ENCODE measurements around the gene CATSPER3. TPM values are rescaled to one million over a fixed set of nuclear protein-coding genes. Genes with fewer than 3 reads are reported as not detected.

Gene CATSPER3
- total RNA-seq, 1 experiment from 2014 or later = 1.7 TPM

DNA sequence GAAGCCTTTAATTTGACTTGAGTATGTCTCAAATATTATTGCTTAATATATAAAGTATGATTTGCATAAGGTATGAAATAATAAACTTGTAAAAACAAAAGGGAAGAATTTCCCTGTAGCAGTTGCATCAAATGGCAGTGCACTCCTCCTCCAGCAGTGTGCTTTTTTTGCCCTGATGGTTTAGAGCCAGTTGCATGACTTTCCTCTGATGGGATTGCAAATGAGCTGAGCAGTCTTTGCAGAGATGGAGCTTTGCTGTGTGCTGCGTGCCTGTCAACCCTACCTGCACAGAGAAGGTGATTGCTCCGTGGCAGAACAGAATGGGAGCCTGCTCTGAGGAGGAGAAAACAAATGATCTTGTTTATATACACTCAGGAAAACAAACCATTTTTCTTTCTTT, 22.7 kb upstream of the CATSPER3 start (continued):
- no peak for TF ChIP-seq TCF7L2 (IDR thresholded peaks at IDR 0.05; ENCODE audit: borderline replicate concordance, extremely low read depth, insufficient read depth, insufficient read length)
- no peak for TF ChIP-seq SP1 (IDR thresholded peaks at IDR 0.05; ENCODE audit: low read depth)

DNA sequence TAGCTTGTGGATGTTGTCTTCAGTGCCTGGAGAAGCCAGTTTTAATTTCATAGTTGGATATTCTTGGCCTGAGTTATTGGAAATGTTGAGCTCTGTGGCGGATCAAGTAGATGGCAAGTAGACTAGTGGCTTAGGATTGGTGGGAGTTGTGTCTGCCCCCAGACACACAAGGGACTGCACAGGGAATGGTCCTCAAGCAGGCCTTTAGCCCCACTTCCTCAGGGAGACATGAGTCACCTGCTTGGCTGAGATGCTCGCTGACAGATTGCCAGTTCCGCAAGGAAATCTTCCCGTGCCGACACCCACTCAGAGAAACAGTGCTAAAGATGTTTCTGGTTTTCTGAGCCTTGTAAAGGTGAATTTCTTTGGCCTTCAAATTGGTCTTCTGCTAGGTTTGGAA, 18.8 kb upstream of the CATSPER3 start:
- ChIA-PET CTCF (no interaction called here), POLR2A (no interaction called here), RAD21 (ENCODE audit: low non-redundant PET in 1 of 2, low total read pairs in 2 of 2, uncharacterized antibody in 2 of 2, unreplicated experiment in 2 of 2) (no interaction called here)
- Histone ChIP-seq H3K4me1 (ENCODE audit: control insufficient read depth in 1 of 2, insufficient read depth in 2 of 2, low read length in 2 of 2) (no peaks in the 10 kb centered on the region), H4K20me1 (ENCODE audit: insufficient read depth) (no peaks in the 10 kb centered on the region), H3K4me3 (replicated peaks in 1 of 2; ENCODE audit: low read depth in 1 of 2, low read length in 2 of 2) (no peak overlapping the region), H3K27me3 (ENCODE audit: insufficient read depth, low read length) (no peaks in the 10 kb centered on the region), H3K4me2 (ENCODE audit: low read length) (no peak overlapping the region), H3K36me3 (ENCODE audit: control insufficient read depth in 1 of 2, insufficient read depth in 2 of 2, low read length in 2 of 2) (no peaks in the 10 kb centered on the region), H3K79me2 (ENCODE audit: insufficient read depth, low read length) (no peaks in the 10 kb centered on the region), H2AFZ (ENCODE audit: low read depth, low read length, poor library complexity, severe bottlenecking) (no peak overlapping the region), H3K9me2 (ENCODE audit: insufficient read depth) (no peaks in the 10 kb centered on the region), H3K9me3 (ENCODE audit: control insufficient read depth in 1 of 2, insufficient read depth in 1 of 2, low read depth in 1 of 2, low read length in 2 of 2) (no peaks in the 10 kb centered on the region), H3K27ac (ENCODE audit: low read depth, low read length) (no peak overlapping the region), H3K9ac (ENCODE audit: low read length) (no peak overlapping the region)
- intact Hi-C loops (cut with micrococcal nuclease) = no loop called here
- no peak for TF ChIP-seq CBX3 (IDR thresholded peaks at IDR 0.05; ENCODE audit: low read depth)
- TF ChIP-seq, protein P1, sequence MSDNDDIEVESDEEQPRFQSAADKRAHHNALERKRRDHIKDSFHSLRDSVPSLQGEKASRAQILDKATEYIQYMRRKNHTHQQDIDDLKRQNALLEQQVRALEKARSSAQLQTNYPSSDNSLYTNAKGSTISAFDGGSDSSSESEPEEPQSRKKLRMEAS (IDR thresholded peaks at IDR 0.05) = no peak
- TF ChIP-seq, protein P2, sequence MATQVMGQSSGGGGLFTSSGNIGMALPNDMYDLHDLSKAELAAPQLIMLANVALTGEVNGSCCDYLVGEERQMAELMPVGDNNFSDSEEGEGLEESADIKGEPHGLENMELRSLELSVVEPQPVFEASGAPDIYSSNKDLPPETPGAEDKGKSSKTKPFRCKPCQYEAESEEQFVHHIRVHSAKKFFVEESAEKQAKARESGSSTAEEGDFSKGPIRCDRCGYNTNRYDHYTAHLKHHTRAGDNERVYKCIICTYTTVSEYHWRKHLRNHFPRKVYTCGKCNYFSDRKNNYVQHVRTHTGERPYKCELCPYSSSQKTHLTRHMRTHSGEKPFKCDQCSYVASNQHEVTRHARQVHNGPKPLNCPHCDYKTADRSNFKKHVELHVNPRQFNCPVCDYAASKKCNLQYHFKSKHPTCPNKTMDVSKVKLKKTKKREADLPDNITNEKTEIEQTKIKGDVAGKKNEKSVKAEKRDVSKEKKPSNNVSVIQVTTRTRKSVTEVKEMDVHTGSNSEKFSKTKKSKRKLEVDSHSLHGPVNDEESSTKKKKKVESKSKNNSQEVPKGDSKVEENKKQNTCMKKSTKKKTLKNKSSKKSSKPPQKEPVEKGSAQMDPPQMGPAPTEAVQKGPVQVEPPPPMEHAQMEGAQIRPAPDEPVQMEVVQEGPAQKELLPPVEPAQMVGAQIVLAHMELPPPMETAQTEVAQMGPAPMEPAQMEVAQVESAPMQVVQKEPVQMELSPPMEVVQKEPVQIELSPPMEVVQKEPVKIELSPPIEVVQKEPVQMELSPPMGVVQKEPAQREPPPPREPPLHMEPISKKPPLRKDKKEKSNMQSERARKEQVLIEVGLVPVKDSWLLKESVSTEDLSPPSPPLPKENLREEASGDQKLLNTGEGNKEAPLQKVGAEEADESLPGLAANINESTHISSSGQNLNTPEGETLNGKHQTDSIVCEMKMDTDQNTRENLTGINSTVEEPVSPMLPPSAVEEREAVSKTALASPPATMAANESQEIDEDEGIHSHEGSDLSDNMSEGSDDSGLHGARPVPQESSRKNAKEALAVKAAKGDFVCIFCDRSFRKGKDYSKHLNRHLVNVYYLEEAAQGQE (IDR thresholded peaks at IDR 0.05; ENCODE audit: low read depth) = no peak
- no peak for TF ChIP-seq FOSL1 (IDR thresholded peaks at IDR 0.05; ENCODE audit: low read depth)
- no peak for TF ChIP-seq SRF (IDR thresholded peaks at IDR 0.05; ENCODE audit: low read depth)
- TF ChIP-seq, protein P3, sequence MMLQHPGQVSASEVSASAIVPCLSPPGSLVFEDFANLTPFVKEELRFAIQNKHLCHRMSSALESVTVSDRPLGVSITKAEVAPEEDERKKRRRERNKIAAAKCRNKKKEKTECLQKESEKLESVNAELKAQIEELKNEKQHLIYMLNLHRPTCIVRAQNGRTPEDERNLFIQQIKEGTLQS (IDR thresholded peaks at IDR 0.05) = no peak
- no peak for TF ChIP-seq SP1 (IDR thresholded peaks at IDR 0.05; ENCODE audit: low read depth)
- no peak for TF ChIP-seq TCF7L2 (IDR thresholded peaks at IDR 0.05; ENCODE audit: borderline replicate concordance, extremely low read depth, insufficient read depth, insufficient read length)
- TF ChIP-seq EZH2 (IDR thresholded peaks at IDR 0.05) = no peak
- no peak for TF ChIP-seq EZH2phosphoT487 (IDR thresholded peaks at IDR 0.05; ENCODE audit: borderline replicate concordance)
- no peak for TF ChIP-seq YY1 (IDR thresholded peaks at IDR 0.05; ENCODE audit: extremely low read depth, insufficient replicate concordance, low read depth, low read length)
- TF ChIP-seq, protein P4, sequence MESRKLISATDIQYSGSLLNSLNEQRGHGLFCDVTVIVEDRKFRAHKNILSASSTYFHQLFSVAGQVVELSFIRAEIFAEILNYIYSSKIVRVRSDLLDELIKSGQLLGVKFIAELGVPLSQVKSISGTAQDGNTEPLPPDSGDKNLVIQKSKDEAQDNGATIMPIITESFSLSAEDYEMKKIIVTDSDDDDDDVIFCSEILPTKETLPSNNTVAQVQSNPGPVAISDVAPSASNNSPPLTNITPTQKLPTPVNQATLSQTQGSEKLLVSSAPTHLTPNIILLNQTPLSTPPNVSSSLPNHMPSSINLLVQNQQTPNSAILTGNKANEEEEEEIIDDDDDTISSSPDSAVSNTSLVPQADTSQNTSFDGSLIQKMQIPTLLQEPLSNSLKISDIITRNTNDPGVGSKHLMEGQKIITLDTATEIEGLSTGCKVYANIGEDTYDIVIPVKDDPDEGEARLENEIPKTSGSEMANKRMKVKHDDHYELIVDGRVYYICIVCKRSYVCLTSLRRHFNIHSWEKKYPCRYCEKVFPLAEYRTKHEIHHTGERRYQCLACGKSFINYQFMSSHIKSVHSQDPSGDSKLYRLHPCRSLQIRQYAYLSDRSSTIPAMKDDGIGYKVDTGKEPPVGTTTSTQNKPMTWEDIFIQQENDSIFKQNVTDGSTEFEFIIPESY (IDR thresholded peaks at IDR 0.05; ENCODE audit: extremely low read depth, insufficient replicate concordance, low read length) = no peak
- no peak for TF ChIP-seq ZFX (IDR thresholded peaks at IDR 0.05)
- no peak for TF ChIP-seq SIN3A (IDR thresholded peaks at IDR 0.05; ENCODE audit: low read depth)
- TF ChIP-seq POLR2A (IDR thresholded peaks at IDR 0.05; ENCODE audit: borderline replicate concordance, extremely low read depth, insufficient read depth, insufficient read length) = no peak
- no peak for TF ChIP-seq POLR2AphosphoS5 (IDR thresholded peaks at IDR 0.05; ENCODE audit: low read depth, low read length)
- BruUV-seq (replicated peaks) = no TSS peak
- DNase-seq (ENCODE audit: low read depth, low spot score) (no peak), ATAC-seq (no peak)

Data from HCT116 (cell line).